IMR-90 (cell line): ENCODE results near the gene CERK. TPM values are rescaled to one million over a fixed set of nuclear protein-coding genes. Genes with fewer than 3 reads are reported as not detected.

Experiments used
- ATAC-seq: fragments of 200-7000 bp; cut with Tn5 transposase; 2 replicates; pipeline ENCODE4 v1.9.1; 2020; ENCODE audit warnings: low read depth, mild to moderate bottlenecking, moderate library complexity
- BruUV-seq: library from RNA; stranded (reverse); fragments of 400-500 nt; replicated peaks from 2 replicates; lab custom pipeline; 2021; lab: Mats Ljungman, UMichigan
- CTCF ChIA-PET: fragments of 300-600 bp; formaldehyde crosslinking; extraction: SDS; loops from one replicate; lab custom pipeline; 2021; ENCODE audit warnings: antibody characterized with exemption; lab: Yijun Ruan, JAX
- POLR2A ChIA-PET: fragments of 300-600 bp; sonication (Branson Sonifier 250); formaldehyde crosslinking; loops from one replicate; lab custom pipeline; 2022; ENCODE audit warnings: antibody characterized with exemption; ENCODE audit not compliant: unreplicated experiment; lab: Charles Lee
- DNase-seq: peaks from one replicate; pipeline ENCODE4 v3.0.0; 2013
- H2AFZ ChIP-seq: replicated peaks from 2 replicates; pipeline ENCODE3; 2013; ENCODE audit warnings: low read length, mild to moderate bottlenecking; ENCODE audit not compliant: poor library complexity
- H2AK5ac ChIP-seq: 2 replicates; pipeline ENCODE4 v1.6.1; 2013; ENCODE audit warnings: low read depth, low read length, inconsistent platforms
- H2AK9ac ChIP-seq: replicated peaks from 2 replicates; pipeline ENCODE3; 2013; ENCODE audit warnings: mild to moderate bottlenecking, low read depth, low read length, moderate library complexity; ENCODE audit not compliant: poor library complexity
- H2BK120ac ChIP-seq: 2 replicates; pipeline ENCODE4 v1.6.1; 2013; ENCODE audit warnings: low read depth, low read length, inconsistent platforms
- H2BK15ac ChIP-seq: 3 replicates; pipeline ENCODE4 v1.6.1; 2013; ENCODE audit warnings: low read depth, low read length, inconsistent platforms
- H2BK20ac ChIP-seq: 2 replicates; pipeline ENCODE4 v1.6.1; 2013; ENCODE audit warnings: low read depth, mild to moderate bottlenecking, inconsistent platforms, low read length, moderate library complexity
- H2BK5ac ChIP-seq: 2 replicates; pipeline ENCODE4 v1.6.1; 2013; ENCODE audit warnings: mild to moderate bottlenecking, low read depth, low read length, inconsistent platforms; ENCODE audit not compliant: poor library complexity, severe bottlenecking
- H3K14ac ChIP-seq: replicated peaks from 2 replicates; pipeline ENCODE4 v1.6.1; 2013; ENCODE audit warnings: low read depth, low read length, inconsistent platforms
- H3K18ac ChIP-seq: 2 replicates; pipeline ENCODE4 v1.6.1; 2013; ENCODE audit warnings: low read depth, low read length, control low read depth
- H3K23ac ChIP-seq: 2 replicates; pipeline ENCODE4 v1.6.1; 2013; ENCODE audit warnings: low read depth, low read length, inconsistent platforms
- H3K27ac ChIP-seq: 2 replicates; pipeline ENCODE4 v1.5.1; 2013; ENCODE audit warnings: mild to moderate bottlenecking, control low read depth, low read length; ENCODE audit not compliant: insufficient read depth
- H3K27me3 ChIP-seq: 2 replicates; pipeline ENCODE4 v1.6.1; 2013; ENCODE audit warnings: low read length; ENCODE audit not compliant: control insufficient read depth, insufficient read depth
- H3K36me3 ChIP-seq: 2 replicates; pipeline ENCODE4 v1.6.1; 2013; ENCODE audit warnings: low read length, mixed read lengths; ENCODE audit not compliant: control insufficient read depth, insufficient read depth
- H3K4ac ChIP-seq: 2 replicates; pipeline ENCODE4 v1.6.1; 2013; ENCODE audit warnings: low read depth, low read length, inconsistent platforms
- H3K4me1 ChIP-seq: 2 replicates; pipeline ENCODE4 v1.6.1; 2013; ENCODE audit warnings: low read length, mixed read lengths; ENCODE audit not compliant: control insufficient read depth, insufficient read depth
- H3K4me2 ChIP-seq: 2 replicates; pipeline ENCODE4 v1.6.1; 2013; ENCODE audit warnings: low read depth, mild to moderate bottlenecking, control low read depth, low read length, moderate library complexity
- H3K4me3 ChIP-seq: 2 replicates; pipeline ENCODE4 v1.5.1; 2013; ENCODE audit warnings: low read depth, mild to moderate bottlenecking, control low read depth, low read length, moderate library complexity; ENCODE audit not compliant: insufficient read depth
- H3K56ac ChIP-seq: 2 replicates; pipeline ENCODE4 v1.6.1; 2013; ENCODE audit warnings: low read length, inconsistent platforms; ENCODE audit not compliant: insufficient read depth; ENCODE audit errors: extremely low read depth
- H3K79me1 ChIP-seq, 2 experiments: 2 replicates each; pipeline ENCODE4 v1.6.1; 2013; ENCODE audit warnings: low read length in 2 of 2, inconsistent platforms in 1 of 2, low read depth in 1 of 2
- H3K9ac ChIP-seq: 2 replicates; pipeline ENCODE4 v1.6.1; 2013; ENCODE audit warnings: low read depth, low read length, control low read depth
- H3K9me1 ChIP-seq: 2 replicates; pipeline ENCODE4 v1.6.1; 2013; ENCODE audit warnings: low read length, inconsistent platforms; ENCODE audit not compliant: insufficient read depth
- H3K9me3 ChIP-seq: 2 replicates; pipeline ENCODE4 v1.6.1; 2013; ENCODE audit warnings: low read length; ENCODE audit not compliant: control insufficient read depth, insufficient read depth
- H4K20me1 ChIP-seq: 2 replicates; pipeline ENCODE4 v1.6.1; 2013; ENCODE audit warnings: low read length, inconsistent platforms; ENCODE audit not compliant: insufficient read depth
- H4K5ac ChIP-seq: 2 replicates; pipeline ENCODE4 v1.6.1; 2013; ENCODE audit warnings: mild to moderate bottlenecking, low read depth, low read length, control low read depth
- H4K8ac ChIP-seq, 2 experiments: 2 replicates each; pipeline ENCODE4 v1.6.1; 2013; ENCODE audit warnings: low read depth in 2 of 2, low read length in 2 of 2, control low read depth in 1 of 2, inconsistent platforms in 1 of 2
- H4K91ac ChIP-seq: 2 replicates; pipeline ENCODE4 v1.6.1; 2013; ENCODE audit warnings: low read depth, low read length, inconsistent platforms; ENCODE audit not compliant: insufficient read depth
- BHLHE40 ChIP-seq: fragments of 150-350 bp; IDR thresholded peaks from 2 replicates; pipeline ENCODE4 v1.6.1; 2016; ENCODE audit warnings: mild to moderate bottlenecking, low read depth, low read length
- CHD1 ChIP-seq: IDR thresholded peaks from 2 replicates; pipeline ENCODE4 v1.6.1; 2012; ENCODE audit warnings: low read depth, low read length, improper control_type of control experiment
- CTCF ChIP-seq: conservative IDR thresholded peaks from 2 replicates; pipeline ENCODE4 v1.5.1; 2012; ENCODE audit warnings: mild to moderate bottlenecking, low read depth, low read length, improper control_type of control experiment
- ELK1 ChIP-seq: fragments of 150-350 bp; IDR thresholded peaks from 2 replicates; pipeline ENCODE4 v1.6.1; 2016; ENCODE audit warnings: low read depth, mild to moderate bottlenecking, low read length, moderate library complexity, borderline replicate concordance
- FOS ChIP-seq: fragments of 150-350 bp; IDR thresholded peaks from 2 replicates; pipeline ENCODE4 v1.6.1; 2016; ENCODE audit warnings: low read depth, low read length
- MAFK ChIP-seq: IDR thresholded peaks from 2 replicates; pipeline ENCODE4 v1.6.1; 2012; ENCODE audit warnings: low read depth, low read length, improper control_type of control experiment
- MXI1 ChIP-seq: IDR thresholded peaks from 2 replicates; pipeline ENCODE4 v1.6.1; 2012; ENCODE audit warnings: low read depth, mild to moderate bottlenecking, low read length, moderate library complexity, borderline replicate concordance
- POLR2A ChIP-seq: IDR thresholded peaks from 2 replicates; pipeline ENCODE4 v1.6.1; 2012; ENCODE audit warnings: mild to moderate bottlenecking, low read depth, low read length
- RAD21 ChIP-seq: IDR thresholded peaks from 2 replicates; pipeline ENCODE4 v1.6.1; 2012; ENCODE audit warnings: low read length, improper control_type of control experiment
- SMC3 ChIP-seq: fragments of 150-350 bp; IDR thresholded peaks from 2 replicates; pipeline ENCODE4 v1.6.1; 2016; ENCODE audit warnings: low read depth, mild to moderate bottlenecking, antibody characterized with exemption, low read length, moderate library complexity
- USF2 ChIP-seq: fragments of 150-350 bp; IDR thresholded peaks from 2 replicates; pipeline ENCODE4 v1.6.1; 2017; ENCODE audit warnings: mild to moderate bottlenecking, antibody characterized with exemption, low read length, low read depth
- WGBS, 2 experiments: methylation state at CpG; one replicate each; pipeline versions ENCODE4 v1.1.5 to v1.1.7; 2013; ENCODE audit warnings: missing lambda C conversion rate in 2 of 2; ENCODE audit not compliant: insufficient read length in 1 of 2; ENCODE audit errors: extremely low coverage in 2 of 2; 5-methylcytosine and 5-hydroxymethylcytosine counted together
- dilution Hi-C: fragments of 300-500 bp; cut with HindIII; formaldehyde crosslinking; loops from one replicate; pipeline ENCODE4 v1.14.3; 2018; ENCODE audit warnings: low sequenced_read_pairs; ENCODE audit not compliant: unreplicated experiment
- in situ Hi-C: fragments of 300-500 bp; cut with MboI; formaldehyde crosslinking; loops from 3 replicates; pipeline ENCODE4 v1.14.3; 2019; ENCODE audit warnings: low sequenced_read_pairs, inconsistent platforms, mixed read lengths
- intact Hi-C: fragments of 100-400 bp; cut with micrococcal nuclease; formaldehyde crosslinking; loops from 2 replicates; pipeline ENCODE4 v1.10.0; 2022
- polyA plus RNA-seq, 3 experiments: library from polyadenylated mRNA; depleted of rRNA; stranded (reverse); fragments of >200 nt; gene quantifications; 2 replicates each; pipeline ENCODE4 v1.2.3, GENCODE V29; 2012; ENCODE audit warnings: low replicate concordance in 1 of 3
- total RNA-seq: library from RNA; depleted of rRNA; stranded (reverse); fragments of >200 nt; gene quantifications from 2 replicates; pipeline ENCODE4 v1.2.3, GENCODE V29; 2012

The CERK gene
- total and polyA plus RNA-seq, 2 of the 4 experiments (the other 2 are of a cell fraction), result 25.3 to 38.7 TPM

GRCh38 chr22:46675938-46676337, 62.1 kb downstream of the CERK start:
- no peak overlapping the region for H4K91ac ChIP-seq
- peaks cover 6% of the 10 kb centered on the region for H3K9me1 ChIP-seq
- H4K8ac ChIP-seq, result no peak overlapping the region
- H3K27me3 ChIP-seq, result no peaks in the 10 kb centered on the region
- H2AK9ac ChIP-seq, result no peak overlapping the region
- H2BK20ac ChIP-seq, result no peak overlapping the region
- ATAC-seq, result no peak
- peaks cover 15% of the 10 kb centered on the region for H4K20me1 ChIP-seq
- H3K23ac ChIP-seq, result no peak overlapping the region
- H3K27ac ChIP-seq, result no peak overlapping the region
- in situ Hi-C loops (no loop called here), dilution Hi-C loops (no loop called here), intact Hi-C loops (loop anchor here (5.0 kb wide), 2 partner anchors 99 to 114 kb away; no protein-coding TSS in a partner anchor)
- WGBS, 2 experiments, result 98% methylated on average over 9 of the region's 16 CpGs; no CpG with 5 or more reads in 1 of the 2 experiments
- peaks cover 50% of the 10 kb centered on the region; the same call in 1 of the 2 replicates for H3K36me3 ChIP-seq
- H3K9me3 ChIP-seq, result no peaks in the 10 kb centered on the region
- H3K14ac ChIP-seq, result no peak overlapping the region
- H4K5ac ChIP-seq, result no peak overlapping the region
- H2AFZ ChIP-seq, result no peak overlapping the region
- H3K9ac ChIP-seq, result no peak overlapping the region
- ChIA-PET POLR2A (no interaction called here), CTCF (no interaction called here)
- no peak overlapping the region for H2BK5ac ChIP-seq
- no peak overlapping the region for H3K18ac ChIP-seq
- H2BK120ac ChIP-seq, result no peak overlapping the region
- peaks cover 14% of the 10 kb centered on the region for H3K4me1 ChIP-seq
- no peak overlapping the region for H3K4me3 ChIP-seq
- no TSS peak for BruUV-seq
- H3K4ac ChIP-seq, result no peak overlapping the region
- H3K79me1 ChIP-seq, result peaks cover 0 to 6% of the 10 kb centered on the region in 2 experiments; a peak in 1 of 4 replicates
- H2BK15ac ChIP-seq, result no peak overlapping the region
- no peak overlapping the region for H2AK5ac ChIP-seq
- no peak overlapping the region for H3K4me2 ChIP-seq
- TF ChIP-seq MXI1 (no peak), CHD1 (no peak), CTCF (no peak), BHLHE40 (no peak), POLR2A (no peak), SMC3 (no peak), USF2 (no peak), MAFK (no peak), FOS (no peak), ELK1 (no peak), RAD21 (no peak)
- no peak for DNase-seq
- H3K56ac ChIP-seq, result no peak overlapping the region
